HEK293T (cell line): Measurements from ENCODE around the gene TBC1D22A.

Experiments
- BHLHE40 ChIP-seq: fragments of 450-650 bp; IDR thresholded peaks from 2 replicates; pipeline ENCODE4 v1.6.1; 2016; ENCODE audit warnings: mild to moderate bottlenecking, moderate library complexity, borderline replicate concordance
- ELF4 ChIP-seq: fragments of 450-650 bp; IDR thresholded peaks from 2 replicates; pipeline ENCODE4 v1.6.1; 2017; ENCODE audit warnings: antibody characterized with exemption
- FOXA1 ChIP-seq: fragments of 450-650 bp; IDR thresholded peaks from 2 replicates; pipeline ENCODE4 v1.6.1; 2016; ENCODE audit warnings: mild to moderate bottlenecking
- FOXK2 ChIP-seq: fragments of 450-650 bp; IDR thresholded peaks from 2 replicates; pipeline ENCODE4 v1.6.1; 2016; ENCODE audit warnings: mild to moderate bottlenecking
- FOXM1 ChIP-seq: fragments of 450-650 bp; IDR thresholded peaks from 2 replicates; pipeline ENCODE4 v1.6.1; 2017; ENCODE audit warnings: mild to moderate bottlenecking, borderline replicate concordance
- HDGF ChIP-seq: fragments of 450-650 bp; IDR thresholded peaks from 2 replicates; pipeline ENCODE4 v1.6.1; 2017; ENCODE audit warnings: antibody characterized with exemption, borderline replicate concordance
- L3MBTL2 ChIP-seq: fragments of 450-650 bp; conservative IDR thresholded peaks from 2 replicates; pipeline ENCODE4 v1.6.1; 2016; ENCODE audit warnings: mild to moderate bottlenecking
- LEF1 ChIP-seq: fragments of 450-650 bp; IDR thresholded peaks from 2 replicates; pipeline ENCODE4 v1.6.1; 2017; ENCODE audit warnings: mild to moderate bottlenecking, borderline replicate concordance
- PKNOX1 ChIP-seq: fragments of 450-650 bp; IDR thresholded peaks from 2 replicates; pipeline ENCODE4 v1.6.1; 2016
- SP1 ChIP-seq: fragments of 450-650 bp; IDR thresholded peaks from 2 replicates; pipeline ENCODE4 v1.6.1; 2017
- SUZ12 ChIP-seq: fragments of 450-650 bp; IDR thresholded peaks from 2 replicates; pipeline ENCODE4 v1.6.1; 2016; ENCODE audit warnings: mild to moderate bottlenecking

- TF ChIP-seq FOXK2 (no peak), FOXM1 (no peak), HDGF (no peak), SP1 (no peak), SUZ12 (no peak), LEF1 (no peak), PKNOX1 (no peak), ELF4 (no peak), BHLHE40 (no peak), FOXA1 (no peak), L3MBTL2 (no peak)
Observed at GRCh38 chr22:46881373-46882118, 119.1 kb downstream of the TBC1D22A start.
